HTERT RPE-1 (cell line): ENCODE data around the gene MAZ.
"Not testable (repeated sequence)": the region's sequence is repeated elsewhere in the genome, so short reads cannot be mapped to it uniquely, and the experiment has no call there.

Source experiments
- in situ Hi-C: fragments of 300-500 bp; cut with MboI; formaldehyde crosslinking; loops from 4 replicates; pipeline ENCODE4 v1.14.3; 2020; ENCODE audit warnings: low sequenced_read_pairs

MAZ gene

GRCh38 chr16:29806099-29806579, at the start of gene MAZ:
TSS of gene MAZ (plus strand) at chr16:29806529. CDS start at chr16:29806702, 173 bp downstream.
- in situ Hi-C loops, result no loop called here

- in situ Hi-C loops, result no loop called here
Measured at GRCh38 chr16:29756654-29757053, 49.7 kb upstream of the MAZ start.

- in situ Hi-C loops, result not testable (repeated sequence)
Measured at GRCh38 chr16:29757086-29757485, 49.2 kb upstream of the MAZ start.

DNA sequence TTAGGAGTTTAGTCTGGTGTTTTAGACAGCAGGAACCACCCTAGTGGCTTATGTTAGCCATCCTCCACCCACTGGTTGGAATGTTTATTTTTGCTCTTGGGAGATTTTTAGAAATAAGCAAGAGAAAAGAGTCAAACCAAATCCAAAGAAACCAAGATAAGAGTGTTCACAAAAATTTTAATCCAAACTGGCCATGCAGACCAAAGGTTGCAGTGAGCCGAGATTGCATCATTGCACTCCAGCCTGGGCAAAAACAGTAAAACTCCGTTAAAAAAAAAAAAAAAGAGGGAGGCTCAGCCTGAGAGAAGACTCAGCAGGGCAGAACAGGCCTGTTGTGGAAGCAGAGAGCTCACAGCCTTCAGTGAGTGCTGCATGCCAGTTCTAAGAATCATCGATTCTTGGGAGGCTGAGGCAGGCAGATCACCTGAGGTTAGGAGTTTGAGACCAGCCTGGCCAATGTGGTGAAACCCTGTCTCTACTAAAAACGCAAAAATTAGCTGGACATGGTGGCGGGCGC, 48.3 kb upstream of the MAZ start:
- in situ Hi-C loops, result no loop called here

DNA sequence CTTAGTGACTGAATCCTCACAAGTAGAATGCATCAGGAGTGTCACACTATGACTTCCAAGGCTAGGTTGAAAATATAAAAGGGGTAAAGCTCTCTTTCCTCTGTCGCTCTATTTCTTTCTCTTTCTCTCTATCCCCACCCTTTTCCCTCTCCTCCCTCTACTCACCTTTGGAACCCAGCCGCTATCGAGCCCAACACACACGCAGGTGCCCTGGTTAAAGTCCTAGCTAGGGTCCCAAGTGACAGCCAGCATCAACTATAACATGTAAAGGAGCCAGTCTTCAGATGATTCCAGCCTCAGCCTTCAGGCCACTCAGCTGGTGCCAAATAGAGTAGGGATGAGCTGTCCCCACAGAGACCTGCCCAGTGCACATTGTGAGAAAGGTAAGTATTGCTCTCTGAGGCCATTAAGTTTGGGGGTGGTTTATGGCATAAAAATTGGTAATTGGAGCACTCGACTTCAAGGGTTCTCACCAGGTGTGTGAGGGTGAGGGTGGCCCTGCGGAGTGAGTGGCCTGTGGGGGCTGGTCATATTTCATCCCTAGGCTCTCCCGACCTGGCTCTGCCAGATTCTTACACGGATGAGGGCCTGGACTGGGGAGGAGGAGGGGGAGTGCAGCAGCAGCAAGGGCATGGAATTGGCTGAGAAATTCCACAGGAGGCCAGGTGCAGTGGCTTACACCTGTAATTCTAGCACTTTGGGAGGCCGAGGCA, 45.6 kb upstream of the MAZ start:
- in situ Hi-C loops, result no loop called here

GRCh38 chr16:29761280-29761651, 45.1 kb upstream of the MAZ start:
- in situ Hi-C loops, result not testable (repeated sequence)

GRCh38 chr16:29761882-29762281, 44.4 kb upstream of the MAZ start:
- in situ Hi-C loops, result no loop called here

- in situ Hi-C loops, result no loop called here
Measured at GRCh38 chr16:29763326-29763725, 43.0 kb upstream of the MAZ start.

DNA sequence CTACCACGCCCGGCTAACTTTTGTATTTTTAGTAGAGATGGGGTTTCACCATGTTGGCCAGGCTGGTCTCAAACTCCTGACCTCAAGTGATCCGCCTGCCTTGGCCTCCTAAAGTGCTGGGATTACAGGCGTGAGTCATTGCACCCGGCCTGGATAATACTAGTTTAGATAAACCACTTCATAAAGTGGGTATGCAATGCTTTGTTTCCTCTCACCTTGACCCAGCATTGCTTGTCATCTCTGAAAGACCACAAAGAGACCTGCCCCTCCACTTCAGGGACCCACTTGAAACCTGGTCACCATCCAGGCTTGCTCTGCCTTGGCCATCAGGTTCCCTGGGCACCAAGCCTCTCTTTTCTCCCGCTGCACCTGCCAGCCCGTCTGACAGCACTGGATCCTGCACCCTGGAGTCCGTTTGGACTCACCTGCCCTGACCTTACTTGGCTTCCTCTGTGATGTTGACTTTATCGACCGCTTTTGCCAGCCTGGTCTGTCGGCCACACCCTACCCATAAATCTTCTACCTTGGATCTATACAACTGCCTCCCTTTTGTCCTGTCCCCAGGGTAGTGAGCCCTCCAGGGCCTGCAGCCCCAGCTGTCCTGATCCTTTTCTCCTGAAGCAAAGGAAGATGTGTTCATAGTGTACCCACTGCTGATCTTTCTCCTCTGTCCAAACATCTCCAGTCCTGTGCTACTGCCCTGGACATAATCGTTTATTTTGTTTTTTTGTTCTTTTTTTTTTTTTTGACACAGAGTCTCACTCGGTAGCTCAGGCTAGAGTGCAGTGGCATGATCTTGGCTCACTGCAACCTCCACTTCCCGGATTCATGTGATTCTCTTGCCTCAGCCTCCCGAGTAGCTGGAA, 40.9 kb upstream of the MAZ start:
- in situ Hi-C loops, result no loop called here

DNA sequence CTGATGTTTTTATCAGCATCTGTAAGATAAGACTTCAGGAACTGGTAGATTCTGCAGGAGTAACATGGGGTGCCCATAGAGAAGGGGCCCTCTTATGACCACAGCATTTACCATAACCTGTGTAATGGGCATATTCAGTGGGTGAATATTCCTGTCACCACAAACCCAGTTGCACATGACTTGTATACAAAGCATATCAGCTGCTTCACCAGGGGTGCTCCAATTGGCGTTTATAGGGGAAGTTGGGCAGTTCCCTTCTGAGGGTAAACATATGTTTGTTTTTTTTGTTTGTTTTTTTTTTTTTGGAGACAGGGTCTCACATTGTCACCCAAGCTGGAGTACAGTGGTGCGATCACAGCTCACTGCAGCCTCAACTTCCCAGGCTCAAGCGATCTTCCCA, 39.8 kb upstream of the MAZ start:
- in situ Hi-C loops, result no loop called here

GRCh38 chr16:29767062-29767461, 39.3 kb upstream of the MAZ start:
- in situ Hi-C loops, result no loop called here

GRCh38 chr16:29769507-29769906, 36.8 kb upstream of the MAZ start:
- in situ Hi-C loops, result no loop called here

GRCh38 chr16:29770250-29770929, 35.9 kb upstream of the MAZ start:
- in situ Hi-C loops, result no loop called here

DNA sequence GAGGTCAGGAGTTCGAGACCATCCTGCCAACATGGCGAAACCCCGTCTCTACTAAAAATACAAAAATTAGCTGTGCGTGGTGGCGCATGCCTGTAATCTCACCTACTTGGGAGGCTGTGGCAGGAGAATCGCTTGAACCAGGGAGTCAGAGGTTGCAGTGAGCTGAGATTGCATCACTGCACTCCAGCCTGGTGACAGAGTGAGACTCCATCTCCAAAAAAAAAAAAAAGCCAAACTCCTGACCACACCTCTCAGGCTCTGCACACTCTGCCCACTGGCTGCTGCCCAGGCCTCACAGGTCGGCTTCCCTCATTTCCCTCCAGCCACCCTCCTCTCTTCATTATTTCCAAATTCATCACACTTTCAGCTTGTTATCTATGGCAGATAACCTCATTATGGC, 34.0 kb upstream of the MAZ start:
- in situ Hi-C loops, result not testable (repeated sequence)

GRCh38 chr16:29774730-29775129, 31.6 kb upstream of the MAZ start:
- in situ Hi-C loops, result no loop called here

DNA sequence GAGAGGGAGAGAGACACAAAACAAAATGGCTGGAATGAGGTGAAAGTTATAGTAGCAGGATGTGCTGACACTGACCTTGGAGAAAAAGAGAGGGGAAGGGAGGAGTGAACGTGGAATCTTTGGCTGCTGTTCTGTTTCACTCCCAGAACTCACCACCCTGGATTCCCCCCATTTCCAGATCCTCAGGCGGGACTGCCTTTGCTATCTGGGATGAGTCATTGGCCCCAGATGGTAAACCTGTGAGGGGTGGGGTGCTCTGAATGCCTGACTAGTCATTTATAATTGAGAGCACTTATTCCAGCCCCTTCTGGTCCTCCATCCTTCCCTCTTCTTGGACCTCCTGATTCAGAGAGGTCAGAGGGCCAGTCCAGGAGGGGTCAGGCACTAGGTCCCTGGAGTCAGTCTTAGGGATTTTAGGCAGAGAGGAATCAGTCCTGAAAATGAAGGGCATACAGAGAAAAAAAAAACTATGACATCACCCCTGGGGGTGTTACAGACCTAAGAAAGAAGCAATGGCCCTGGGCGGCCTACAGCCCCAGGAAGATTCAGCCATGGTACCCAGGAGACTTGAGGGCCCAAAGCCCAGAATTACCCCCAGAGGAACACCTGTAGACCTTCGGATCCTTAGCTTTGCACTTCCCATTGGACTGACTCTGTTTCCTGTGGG, 30.5 kb upstream of the MAZ start:
- in situ Hi-C loops, result no loop called here

GRCh38 chr16:29777576-29778350, 28.6 kb upstream of the MAZ start, which contains the start of gene ZG16:
TSS of gene ZG16 (plus strand) at chr16:29778256. CDS start at chr16:29779267, 1,011 bp downstream.
- in situ Hi-C loops, result no loop called here

DNA sequence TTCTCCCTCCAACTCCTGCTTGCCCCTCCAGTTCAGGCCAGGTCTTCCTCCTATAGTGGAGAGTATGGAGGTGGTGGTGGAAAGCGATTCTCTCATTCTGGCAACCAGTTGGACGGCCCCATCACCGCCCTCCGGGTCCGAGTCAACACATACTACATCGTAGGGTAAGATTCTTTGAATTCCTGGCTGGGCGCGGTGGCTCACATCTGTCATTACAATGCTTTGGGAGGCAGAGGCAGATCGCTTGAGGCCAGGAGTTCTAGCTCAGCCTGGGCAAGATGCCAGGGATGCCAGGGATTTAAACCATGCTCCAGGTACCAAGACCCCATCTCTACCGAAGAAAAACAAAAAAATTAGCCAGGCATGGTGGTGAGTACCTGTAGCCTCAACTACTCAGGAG, 26.9 kb upstream of the MAZ start:
- in situ Hi-C loops, result no loop called here

GRCh38 chr16:29783094-29783953, 23.0 kb upstream of the MAZ start:
- in situ Hi-C loops, result not testable (repeated sequence)
